Endothelial cell of umbilical vein (primary cell): ENCODE results near the gene SCGB1C1. TPM values are rescaled to one million over a fixed set of nuclear protein-coding genes. Genes with fewer than 3 reads are reported as not detected.

Source experiments
- BruUV-seq: library from RNA; stranded (reverse); fragments of 400-500 nt; replicated peaks from 2 replicates; lab custom pipeline; 2021; lab: Mats Ljungman, UMichigan
- CTCF ChIA-PET: fragments of 300-600, 350-600 bp; sonication (Branson Sonifier 250); formaldehyde crosslinking; loops from one replicate; lab custom pipeline; 2021; ENCODE audit warnings: antibody characterized with exemption, inconsistent platforms; lab: Charles Lee
- POLR2A ChIA-PET: fragments of 300-600, 350-600 bp; sonication (Branson Sonifier 250); formaldehyde crosslinking; loops from one replicate; lab custom pipeline; 2021; ENCODE audit warnings: antibody characterized with exemption, inconsistent platforms; lab: Charles Lee
- DNase-seq: peaks from one replicate; pipeline ENCODE4 v3.0.0-alpha.2; 2011; ENCODE audit warnings: low read depth, low spot score
- FAIRE-seq: peaks from 2 replicates; lab custom pipeline; 2011; peaks lifted over from hg19 to GRCh38; lab: Jason Lieb, UNC
- H2AFZ ChIP-seq: 2 replicates; pipeline ENCODE4 v1.6.0; 2012; ENCODE audit warnings: low read depth, low read length, control low read depth, inconsistent platforms
- H3K27ac ChIP-seq: 2 replicates; pipeline ENCODE4 v1.5.1; 2011; ENCODE audit warnings: low read depth, mild to moderate bottlenecking, control low read depth, low read length, moderate library complexity; ENCODE audit not compliant: insufficient read depth
- H3K27me3 ChIP-seq, 2 experiments: 2 replicates each; pipeline versions ENCODE4 v1.6.0 to v1.6.1; 2011; ENCODE audit warnings: low read length in 2 of 2, mixed read lengths in 1 of 2; ENCODE audit not compliant: control insufficient read depth in 2 of 2, insufficient read depth in 2 of 2
- H3K36me3 ChIP-seq, 2 experiments: 2 replicates in 1 of 2; 3 replicates in 1 of 2; pipeline ENCODE4 v1.5.1; 2011; ENCODE audit warnings: low read length in 2 of 2, mild to moderate bottlenecking in 1 of 2, moderate library complexity in 1 of 2; ENCODE audit not compliant: control insufficient read depth in 2 of 2, insufficient read depth in 2 of 2; ENCODE audit errors: extremely low read depth in 1 of 2
- H3K4me1 ChIP-seq: 3 replicates; pipeline ENCODE4 v1.5.1; 2011; ENCODE audit warnings: mild to moderate bottlenecking, low read length; ENCODE audit not compliant: control insufficient read depth, insufficient read depth; ENCODE audit errors: extremely low read depth
- H3K4me2 ChIP-seq: 2 replicates; pipeline ENCODE4 v1.6.1; 2011; ENCODE audit warnings: low read length, control low read depth, mixed read lengths; ENCODE audit not compliant: insufficient read depth
- H3K4me3 ChIP-seq, 3 experiments: fragments of 200-600 bp in 1 of 3; sonication (generic), shearing (Covaris generic) in 1 of 3; replicated peaks in 1 of 3; 2 replicates each; pipeline ENCODE4 v1.5.1; 2011 to 2016; ENCODE audit warnings: control low read depth in 3 of 3, low read length in 3 of 3, mild to moderate bottlenecking in 2 of 3, inconsistent platforms in 1 of 3, low read depth in 1 of 3, moderate library complexity in 1 of 3; ENCODE audit not compliant: insufficient read depth in 1 of 3
- H3K79me2 ChIP-seq: 2 replicates; pipeline ENCODE4 v1.6.0; 2012; ENCODE audit warnings: low read length, inconsistent platforms; ENCODE audit not compliant: control insufficient read depth, insufficient read depth
- H3K9ac ChIP-seq: replicated peaks from 2 replicates; pipeline ENCODE3; 2011; ENCODE audit warnings: low read length, control low read depth; ENCODE audit not compliant: insufficient read depth; ENCODE audit errors: extremely low read depth
- H3K9me1 ChIP-seq: replicated peaks from 3 replicates; pipeline ENCODE4 v1.6.0; 2011; ENCODE audit warnings: mild to moderate bottlenecking, low read length; ENCODE audit not compliant: control insufficient read depth, insufficient read depth; ENCODE audit errors: extremely low read depth
- H3K9me3 ChIP-seq: replicated peaks from 2 replicates; pipeline ENCODE4 v1.5.1; 2012; ENCODE audit warnings: low read length, inconsistent platforms; ENCODE audit not compliant: control insufficient read depth, insufficient read depth
- H4K20me1 ChIP-seq: replicated peaks from 2 replicates; pipeline ENCODE3; 2011; ENCODE audit warnings: mild to moderate bottlenecking, low read length; ENCODE audit not compliant: control insufficient read depth, insufficient read depth; ENCODE audit errors: extremely low read depth
- EZH2 ChIP-seq: IDR thresholded peaks from 2 replicates; pipeline ENCODE4 v1.6.1; 2012; ENCODE audit warnings: borderline replicate concordance, low read depth, mild to moderate bottlenecking, moderate library complexity, low read length, inconsistent platforms; ENCODE audit not compliant: severe bottlenecking
- FOS ChIP-seq: IDR thresholded peaks from 2 replicates; pipeline ENCODE4 v1.6.1; 2011; ENCODE audit warnings: mild to moderate bottlenecking, low read length, moderate library complexity, borderline replicate concordance; ENCODE audit not compliant: insufficient read depth
- GATA2 ChIP-seq: IDR thresholded peaks from 2 replicates; pipeline ENCODE4 v1.7.0; 2011; ENCODE audit warnings: low read depth, mild to moderate bottlenecking, moderate library complexity, mixed read lengths, low read length; ENCODE audit not compliant: insufficient read length, insufficient read depth
- JUN ChIP-seq: IDR thresholded peaks from 2 replicates; pipeline ENCODE4 v1.6.1; 2011; ENCODE audit warnings: borderline replicate concordance, low read depth; ENCODE audit not compliant: insufficient read length, insufficient read depth
- MYC ChIP-seq: IDR thresholded peaks from one replicate; pipeline ENCODE4 v1.6.1; 2011; ENCODE audit warnings: mild to moderate bottlenecking, low read depth, low read length
- POLR2A ChIP-seq: IDR thresholded peaks from 2 replicates; pipeline ENCODE4 v1.6.1; 2012; ENCODE audit warnings: low read depth, mild to moderate bottlenecking, control low read depth, low read length
- POLR2AphosphoS5 ChIP-seq: IDR thresholded peaks from 2 replicates; pipeline ENCODE4 v1.6.1; 2012; ENCODE audit warnings: low read depth, mild to moderate bottlenecking, control low read depth, low read length, moderate library complexity; ENCODE audit not compliant: insufficient read depth
- dilution Hi-C: fragments of 300-500 bp; cut with MboI; formaldehyde crosslinking; loops from one replicate; pipeline ENCODE4 v1.15.0; 2019; ENCODE audit warnings: low sequenced_read_pairs; ENCODE audit not compliant: extremely low pct_ligation_motif_present
- intact Hi-C: fragments of 100-400 bp; cut with micrococcal nuclease; formaldehyde crosslinking; loops from one replicate; pipeline ENCODE4 v1.10.0; 2022
- polyA plus RNA-seq, 4 experiments: library from polyadenylated mRNA; depleted of rRNA in 3 of 4; stranded (reverse) in 3 of 4; unstranded in 1 of 4; fragments of >200 nt; gene quantifications; 2 replicates each; pipeline versions ENCODE4 v1.2.1 to v1.2.3, GENCODE V29; 2011 to 2012; ENCODE audit warnings: missing spikeins in 1 of 4
- total RNA-seq: library from RNA; stranded (reverse); gene quantifications from 2 replicates; pipeline ENCODE4 v1.2.3, GENCODE V29; 2021
- TF ChIP-seq, protein P1 (sequence below), 2 donors: IDR thresholded peaks; 1 replicate in 1 of 2; 2 replicates in 1 of 2; pipeline ENCODE4 v1.5.1; 2011; ENCODE audit warnings: low read length in 2 of 2, mild to moderate bottlenecking in 2 of 2, moderate library complexity in 2 of 2, control low read depth in 1 of 2, inconsistent platforms in 1 of 2, low read depth in 1 of 2; ENCODE audit not compliant: insufficient read depth in 1 of 2; ENCODE audit errors: extremely low read depth in 1 of 2
- TF ChIP-seq, protein P2 (sequence below): IDR thresholded peaks from 2 replicates; pipeline ENCODE4 v1.6.1; 2011; ENCODE audit not compliant: insufficient read depth, insufficient read length

The SCGB1C1 gene
- total and polyA plus RNA-seq, 2 donors (not counting 3 experiments of a cell fraction or from before 2014, with no cell fraction given), result not detected

DNA sequence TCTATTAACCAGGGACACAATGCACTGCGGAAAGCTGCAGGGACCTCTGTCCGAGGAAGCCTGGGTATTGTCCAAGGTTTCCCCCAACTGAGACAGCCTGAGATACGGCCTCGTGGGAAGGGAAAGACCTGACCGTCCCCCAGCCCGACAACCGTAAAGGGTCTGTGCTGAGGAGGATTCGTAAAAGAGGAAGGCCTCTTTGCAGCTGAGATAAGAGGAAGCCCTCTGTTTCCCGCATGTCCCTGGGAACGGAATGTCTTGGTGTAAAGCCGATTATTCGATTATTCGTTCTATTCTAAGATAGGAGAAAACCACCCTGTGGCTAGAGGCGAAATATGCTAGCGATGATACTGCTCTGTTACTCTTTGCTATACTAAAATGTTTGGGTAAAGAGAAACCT lies 9.1 kb downstream of the SCGB1C1 start:
- FAIRE-seq, result no peak
- Histone ChIP-seq H3K9ac (no peak overlapping the region), H2AFZ (no peak overlapping the region), H4K20me1 (no peaks in the 10 kb centered on the region), H3K4me2 (no peak overlapping the region), H3K27ac (no peak overlapping the region), H3K9me1 (no peaks in the 10 kb centered on the region), H3K36me3 (peaks cover 0 to 18% of the 10 kb centered on the region in 2 experiments), H3K27me3 (no peaks in the 10 kb centered on the region), H3K9me3 (no peaks in the 10 kb centered on the region), H3K4me1 (peaks cover 7% of the 10 kb centered on the region), H3K4me3 (no peak overlapping the region), H3K79me2 (peaks cover 19% of the 10 kb centered on the region)
- no peak for DNase-seq
- ChIA-PET POLR2A (no interaction called here), CTCF (no interaction called here)
- dilution Hi-C loops, result no loop called here
- BruUV-seq, result no TSS peak
- TF ChIP-seq JUN, result no peak
- TF ChIP-seq POLR2AphosphoS5, result no peak
- TF ChIP-seq POLR2A, result no peak
- TF ChIP-seq GATA2, result no peak
- TF ChIP-seq MYC, result no peak
- no peak for TF ChIP-seq EZH2
- no peak for TF ChIP-seq FOS
- TF ChIP-seq, protein P1, sequence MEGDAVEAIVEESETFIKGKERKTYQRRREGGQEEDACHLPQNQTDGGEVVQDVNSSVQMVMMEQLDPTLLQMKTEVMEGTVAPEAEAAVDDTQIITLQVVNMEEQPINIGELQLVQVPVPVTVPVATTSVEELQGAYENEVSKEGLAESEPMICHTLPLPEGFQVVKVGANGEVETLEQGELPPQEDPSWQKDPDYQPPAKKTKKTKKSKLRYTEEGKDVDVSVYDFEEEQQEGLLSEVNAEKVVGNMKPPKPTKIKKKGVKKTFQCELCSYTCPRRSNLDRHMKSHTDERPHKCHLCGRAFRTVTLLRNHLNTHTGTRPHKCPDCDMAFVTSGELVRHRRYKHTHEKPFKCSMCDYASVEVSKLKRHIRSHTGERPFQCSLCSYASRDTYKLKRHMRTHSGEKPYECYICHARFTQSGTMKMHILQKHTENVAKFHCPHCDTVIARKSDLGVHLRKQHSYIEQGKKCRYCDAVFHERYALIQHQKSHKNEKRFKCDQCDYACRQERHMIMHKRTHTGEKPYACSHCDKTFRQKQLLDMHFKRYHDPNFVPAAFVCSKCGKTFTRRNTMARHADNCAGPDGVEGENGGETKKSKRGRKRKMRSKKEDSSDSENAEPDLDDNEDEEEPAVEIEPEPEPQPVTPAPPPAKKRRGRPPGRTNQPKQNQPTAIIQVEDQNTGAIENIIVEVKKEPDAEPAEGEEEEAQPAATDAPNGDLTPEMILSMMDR (IDR thresholded peaks at IDR 0.05; ENCODE audit: extremely low read depth in 1 of 2, insufficient read depth in 1 of 2, low read depth in 1 of 2, low read length in 2 of 2), result no peak
- TF ChIP-seq, protein P2, sequence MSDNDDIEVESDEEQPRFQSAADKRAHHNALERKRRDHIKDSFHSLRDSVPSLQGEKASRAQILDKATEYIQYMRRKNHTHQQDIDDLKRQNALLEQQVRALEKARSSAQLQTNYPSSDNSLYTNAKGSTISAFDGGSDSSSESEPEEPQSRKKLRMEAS, result no peak
- intact Hi-C loops, result no loop called here
